Ovary (tissue), 9 donors: ENCODE measurements around the gene NPRL2. TPM values are rescaled to one million over a fixed set of nuclear protein-coding genes. Genes with fewer than 3 reads are reported as not detected.

Source experiments
- DNase-seq, 5 donors: peaks; one replicate each; pipeline ENCODE4 v3.0.0-alpha.2; 2019 to 2020
- H3K27ac ChIP-seq, 2 donors: fragments of 200-600 bp; one replicate each; pipeline versions ENCODE4 v1.5.1 to v1.8.0; 2019 to 2022
- H3K27me3 ChIP-seq: fragments of 200-600 bp; one replicate; pipeline ENCODE4 v1.8.0; 2022
- H3K36me3 ChIP-seq: fragments of 200-600 bp; sonication (generic); one replicate; pipeline ENCODE4 v1.5.1; 2019
- H3K4me1 ChIP-seq: one replicate; pipeline ENCODE4 v1.8.1; 2013; ENCODE audit warnings: mild to moderate bottlenecking, moderate library complexity; ENCODE audit not compliant: insufficient read depth
- H3K4me3 ChIP-seq: fragments of 200-600 bp; sonication (generic); one replicate; pipeline ENCODE4 v1.5.1; 2017
- H3K9me3 ChIP-seq, 2 donors: fragments of 200-600 bp in 1 of 2; sonication (generic) in 1 of 2; one replicate each; pipeline versions ENCODE4 v1.5.1 to v1.8.1; 2013 to 2019; ENCODE audit warnings: mild to moderate bottlenecking in 1 of 2, moderate library complexity in 1 of 2
- CTCF ChIP-seq, 3 donors: fragments of 450-650 bp in 2 of 3; fragments of 200-600 bp in 1 of 3; IDR thresholded peaks; one replicate each; pipeline versions ENCODE4 v1.5.1 to v1.8.0; 2016 to 2022; ENCODE audit warnings: antibody characterized with exemption in 3 of 3, mild to moderate bottlenecking in 1 of 3
- EP300 ChIP-seq: sonication (generic); formaldehyde crosslinking; IDR thresholded peaks from one replicate; pipeline ENCODE4 v1.6.1; 2017; ENCODE audit warnings: antibody characterized with exemption
- POLR2A ChIP-seq: fragments of 450-650 bp; IDR thresholded peaks from one replicate; pipeline ENCODE4 v1.6.1; 2017; ENCODE audit warnings: antibody characterized with exemption, mild to moderate bottlenecking, moderate library complexity
- WGBS, 3 donors: extraction: QIAGEN DNeasy Blood & Tissue Kit in 1 of 3; methylation state at CpG; one replicate each; pipeline versions ENCODE4 v1.1.5 to v1.1.7; 2013 to 2017; 5-methylcytosine and 5-hydroxymethylcytosine counted together
- intact Hi-C, 4 donors: fragments of 100-400 bp; cut with DNase I; formaldehyde crosslinking; loops; one replicate each; pipeline versions ENCODE4 v1.11.0 to v1.15.1; 2022 to 2023
- polyA plus RNA-seq, 2 donors: library from polyadenylated mRNA; stranded (reverse); fragments of 200-250 nt in 1 of 2; fragments of 350-450 nt in 1 of 2; fragmentation: Illumina TruSeq in 1 of 2; extraction: RNeasy Lipid Tissue Mini Kit (QIAGEN cat#74804) in 1 of 2; gene quantifications; one replicate each; pipeline ENCODE4 v1.2.3, GENCODE V29; 2013 to 2014
- total RNA-seq, 7 donors: library from RNA; depleted of rRNA in 2 of 7; stranded (reverse); fragments of >200 nt in 2 of 7; fragmentation: NEBNext Ultra II Directional in 3 of 7; extraction: Animal tissue kit (Norgen Biotek cat#: 25700) in 3 of 7; gene quantifications; one replicate each; pipeline versions ENCODE4 v1.1.0 to v1.2.4, GENCODE V29; 2016 to 2023
- donor health status: DM: no; HTN: no; CAD: no; lungs with moderate emphysema.
- donor health status: DM: no; HTN: no; CAD: no.
- donor health status: Bipolar disorder and iron deficiency.
- donor health status: DM: yes; HTN: yes; CAD: no.
- donor health status: DM: no; HTN: no; CAD: no.
- donor health status: DM: yes; HTN: yes; CAD: no.

Gene NPRL2
- total and polyA plus RNA-seq, 9 donors: 19.4 to 26.3 (median 21.9) TPM

GRCh38 chr3:50347187-50347813, 3.3 kb downstream of the NPRL2 start:
- H3K27ac ChIP-seq: no peak overlapping the region
- H3K9me3 ChIP-seq: no peaks in the 10 kb centered on the region
- WGBS, 3 donors: 21 to 25% (median 23%) methylated on average over 14 of the region's 14 CpGs
- peaks cover 16% of the 10 kb centered on the region for H3K4me1 ChIP-seq
- H3K27me3 ChIP-seq: no peaks in the 10 kb centered on the region
- no peak overlapping the region for H3K4me3 ChIP-seq
- no peaks in the 10 kb centered on the region for H3K36me3 ChIP-seq
- TF ChIP-seq EP300 (no peak), CTCF (IDR thresholded peaks at IDR 0.05) (peak in 2 of 3 donors; percentile 23)
- peak; percentile 65 to 85 (median 80) for DNase-seq
- intact Hi-C loops: loop anchor here in 3 of 4 donors (5.0 kb wide), 1 partner anchor 195 kb away; no protein-coding TSS in a partner anchor

DNA sequence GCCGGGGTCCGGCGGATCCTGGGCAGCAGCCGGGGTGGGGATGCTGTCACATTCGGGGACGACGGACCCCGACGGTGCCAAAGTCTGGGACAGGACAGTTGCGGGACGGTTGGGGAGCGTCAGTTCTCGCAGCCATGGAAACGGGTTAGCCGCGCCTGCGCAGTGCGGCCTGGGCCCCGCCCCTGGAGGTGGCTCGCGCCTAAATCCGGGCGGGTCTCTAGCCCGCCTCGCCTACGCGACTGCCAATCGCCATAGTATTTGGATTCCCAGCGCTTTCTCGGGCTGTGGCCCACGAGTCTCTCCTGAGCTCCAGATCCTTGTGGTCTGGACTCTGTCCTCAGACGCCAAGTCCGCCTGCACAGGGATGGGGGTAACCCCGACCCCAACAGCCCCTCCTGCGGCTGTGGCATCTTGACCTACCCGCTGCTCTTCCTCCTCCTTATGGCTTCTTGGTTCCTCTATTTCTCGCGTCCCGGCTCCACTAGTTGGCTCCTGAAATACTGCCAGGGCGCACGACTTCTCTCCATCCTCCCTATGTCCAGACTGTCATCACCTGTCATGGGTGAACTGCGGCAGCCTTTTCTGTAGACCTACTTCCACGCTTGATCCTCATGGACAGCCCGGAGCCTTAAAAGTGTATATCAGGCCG, 4.9 kb downstream of the NPRL2 start, which contains the start of gene ZMYND10:
Gene ZMYND10, minus strand, starts transcription at position 147 of the 649 bp plus-strand sequence. CDS start 153 bp downstream, outside the sequence.
- no peaks in the 10 kb centered on the region for H3K36me3 ChIP-seq
- intact Hi-C loops: loop anchor here in 3 of 4 donors (5.0 kb wide), 1 partner anchor 197 kb away; no protein-coding TSS in a partner anchor
- H3K27me3 ChIP-seq: no peaks in the 10 kb centered on the region
- peak within 1 kb of the TSS; percentile 15 for H3K4me3 ChIP-seq
- no peak within 1 kb of the TSS for H3K27ac ChIP-seq
- DNase-seq: peak in 4 of 5 donors; percentile 59 to 80 (median 74)
- 5 to 11% (median 7%) methylated on average over 21 to 45 of the region's 45 CpGs for WGBS, 3 donors
- no peaks in the 10 kb centered on the region for H3K9me3 ChIP-seq
- peaks cover 14% of the 10 kb centered on the region for H3K4me1 ChIP-seq
- no peak for TF ChIP-seq CTCF (IDR thresholded peaks at IDR 0.05)
- no peak for TF ChIP-seq EP300
- TF ChIP-seq POLR2A: no peak

DNA sequence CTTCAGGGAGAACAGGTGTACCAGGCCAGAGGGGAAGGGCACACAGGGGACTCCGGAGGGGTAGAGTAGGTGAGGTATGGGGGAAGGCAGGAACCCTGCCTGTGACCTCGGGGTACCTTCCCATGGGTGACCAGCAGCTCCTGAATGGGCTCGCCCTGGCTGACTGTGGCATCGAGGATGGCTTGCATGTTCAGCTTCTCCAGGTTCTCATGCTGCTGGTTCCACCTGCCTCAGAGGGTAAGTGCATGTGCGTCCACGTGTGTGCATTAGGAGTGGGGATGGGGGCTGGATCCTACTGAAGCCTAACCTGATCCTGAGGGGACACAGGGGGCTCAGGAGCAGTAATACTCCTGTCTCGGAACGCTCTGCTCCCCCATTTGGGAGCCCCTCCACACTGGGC, 5.6 kb downstream of the NPRL2 start:
- H3K27me3 ChIP-seq: no peaks in the 10 kb centered on the region
- H3K36me3 ChIP-seq: no peaks in the 10 kb centered on the region
- H3K4me3 ChIP-seq: peak overlapping the region; percentile 15
- H3K9me3 ChIP-seq: no peaks in the 10 kb centered on the region
- no peak for TF ChIP-seq EP300
- DNase-seq: peak in 1 of 5 donors; percentile 31
- no peak overlapping the region for H3K27ac ChIP-seq
- H3K4me1 ChIP-seq: peaks cover 17% of the 10 kb centered on the region
- WGBS, 3 donors: 47 to 56% (median 54%) methylated on average over 6 to 8 of the region's 8 CpGs
- intact Hi-C loops: loop anchor here in 3 of 4 donors (5.0 kb wide), 1 partner anchor 197 kb away; no protein-coding TSS in a partner anchor

DNA sequence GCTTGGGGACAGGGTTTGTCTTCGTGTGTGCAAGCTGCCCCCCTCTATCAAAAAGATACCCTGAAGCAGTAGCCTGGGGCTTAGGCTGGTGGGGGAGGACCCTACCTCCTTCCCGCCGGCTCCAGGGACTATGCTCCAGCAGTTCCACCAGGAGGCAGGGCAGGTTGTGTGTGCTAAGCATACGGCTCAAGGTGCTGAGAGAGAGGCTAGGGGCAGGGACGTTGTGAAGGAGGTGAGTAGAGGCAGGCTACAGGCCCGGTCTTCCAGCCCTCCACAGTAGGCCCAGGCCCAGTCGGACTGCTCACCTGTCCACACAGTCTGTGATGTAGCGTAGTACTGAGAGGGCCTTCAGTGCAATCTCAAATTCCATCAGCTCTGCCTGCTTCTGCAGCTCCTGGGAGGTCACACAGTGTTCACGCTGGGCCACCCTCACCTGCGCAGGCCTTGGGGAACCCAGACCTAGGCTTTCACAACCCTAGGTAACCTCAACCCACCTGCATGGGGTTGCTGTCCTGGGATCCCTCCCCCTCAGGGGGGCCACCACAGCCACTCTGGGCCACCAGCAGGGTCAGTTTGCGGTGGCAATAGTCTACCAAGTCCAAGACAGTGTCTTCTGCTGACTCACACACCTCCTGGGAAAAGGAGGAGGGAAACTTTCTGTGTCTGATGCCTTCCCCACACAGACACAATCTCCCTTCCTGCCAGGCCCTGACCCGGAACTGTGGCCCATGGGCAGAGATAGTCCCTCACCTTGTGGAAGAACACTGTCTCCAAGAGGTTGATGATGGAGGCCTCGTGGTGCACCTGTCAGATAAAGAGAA, 7.6 kb downstream of the NPRL2 start:
- TF ChIP-seq CTCF (IDR thresholded peaks at IDR 0.05): no peak
- TF ChIP-seq POLR2A: no peak
- no peak for TF ChIP-seq EP300

More for the DNA sequence above, 7.6 kb downstream of the NPRL2 start:
- peak in 1 of 5 donors; percentile 33 for DNase-seq
- Histone ChIP-seq H3K36me3 (no peaks in the 10 kb centered on the region), H3K9me3 (no peaks in the 10 kb centered on the region), H3K27me3 (no peaks in the 10 kb centered on the region), H3K27ac (no peak overlapping the region), H3K4me3 (no peak overlapping the region), H3K4me1 (peaks cover 17% of the 10 kb centered on the region)
- 82 to 87% (median 83%) methylated on average over 12 to 13 of the region's 13 CpGs for WGBS, 3 donors
- intact Hi-C loops: no loop called here
